ENCODE measurements around the gene NT5DC1.
A peak's percentile ranks its signal among the peaks of the same experiment; 100 is the strongest.

The NT5DC1 gene

GRCh38 chr6:116100419-116101301 is at the start of gene NT5DC1:
Gene NT5DC1, plus strand, starts transcription at chr6:116100853. Its CDS starts 78 bp downstream, at chr6:116100931.
- DNase-seq: peak; percentile 83

DNA sequence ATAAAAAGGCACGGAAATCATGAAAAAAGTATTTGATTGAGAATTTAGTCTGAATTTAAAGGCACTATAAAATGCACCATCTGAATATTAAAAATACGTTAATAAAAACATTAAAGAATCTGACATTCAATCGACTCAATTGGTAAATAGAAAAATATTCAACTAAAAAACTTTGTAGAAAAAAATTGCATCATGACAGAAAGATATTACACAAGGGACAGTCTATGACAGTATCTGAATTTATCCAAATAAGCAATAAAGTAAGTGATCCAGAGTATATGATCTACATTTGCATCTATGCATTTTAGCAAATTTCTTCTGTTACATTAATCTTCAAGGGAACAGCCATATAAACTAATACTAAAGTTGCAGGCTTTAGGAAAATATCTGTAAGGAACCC is 49.4 kb upstream of the NT5DC1 start:
- no peak for DNase-seq

- DNase-seq: no peak
Observed at GRCh38 chr6:116055513-116055912, 45.1 kb upstream of the NT5DC1 start.

GRCh38 chr6:116057766-116058165 is 42.9 kb upstream of the NT5DC1 start:
- DNase-seq: no peak

DNA sequence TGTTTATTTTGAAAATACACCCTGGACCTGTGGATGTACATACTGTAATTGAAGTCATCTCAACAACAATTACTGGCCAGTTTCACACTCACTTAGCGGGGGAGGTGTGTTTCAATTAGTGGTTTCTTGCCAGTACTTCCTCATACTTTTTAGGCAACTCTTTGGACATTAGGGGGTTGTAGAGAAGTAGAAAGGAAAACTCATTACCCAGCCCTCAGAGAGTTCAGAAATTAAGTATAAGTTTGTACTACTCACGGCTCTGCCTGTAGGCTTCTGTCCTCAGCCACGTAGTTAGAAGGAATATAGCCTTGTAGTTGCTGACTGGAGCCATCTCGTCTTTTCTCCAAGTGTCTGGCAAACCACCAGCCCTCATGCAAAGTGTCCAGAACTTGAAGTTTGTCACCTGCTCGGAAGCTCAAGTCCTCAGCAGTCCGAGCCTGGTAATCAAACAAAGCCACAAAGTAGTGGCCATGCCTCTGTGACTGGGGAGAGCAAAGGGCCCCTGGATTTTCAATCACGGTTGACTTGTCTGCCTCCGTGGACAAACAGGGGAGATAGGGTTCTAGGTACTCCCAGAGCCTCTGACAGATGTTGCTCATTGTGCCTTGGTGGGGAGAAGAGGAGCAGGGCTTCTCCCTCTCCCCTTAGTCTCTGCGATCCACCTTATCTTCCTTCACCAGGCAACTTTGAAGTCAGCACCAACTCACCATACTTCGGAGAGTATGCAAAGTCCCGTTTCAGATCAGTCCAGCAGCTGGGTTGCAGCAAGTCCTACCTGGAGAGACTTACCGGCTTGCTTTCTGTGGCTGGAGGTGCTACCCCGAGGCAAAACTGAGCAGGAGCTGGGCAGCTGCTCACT is 40.7 kb upstream of the NT5DC1 start:
- DNase-seq: no peak

DNA sequence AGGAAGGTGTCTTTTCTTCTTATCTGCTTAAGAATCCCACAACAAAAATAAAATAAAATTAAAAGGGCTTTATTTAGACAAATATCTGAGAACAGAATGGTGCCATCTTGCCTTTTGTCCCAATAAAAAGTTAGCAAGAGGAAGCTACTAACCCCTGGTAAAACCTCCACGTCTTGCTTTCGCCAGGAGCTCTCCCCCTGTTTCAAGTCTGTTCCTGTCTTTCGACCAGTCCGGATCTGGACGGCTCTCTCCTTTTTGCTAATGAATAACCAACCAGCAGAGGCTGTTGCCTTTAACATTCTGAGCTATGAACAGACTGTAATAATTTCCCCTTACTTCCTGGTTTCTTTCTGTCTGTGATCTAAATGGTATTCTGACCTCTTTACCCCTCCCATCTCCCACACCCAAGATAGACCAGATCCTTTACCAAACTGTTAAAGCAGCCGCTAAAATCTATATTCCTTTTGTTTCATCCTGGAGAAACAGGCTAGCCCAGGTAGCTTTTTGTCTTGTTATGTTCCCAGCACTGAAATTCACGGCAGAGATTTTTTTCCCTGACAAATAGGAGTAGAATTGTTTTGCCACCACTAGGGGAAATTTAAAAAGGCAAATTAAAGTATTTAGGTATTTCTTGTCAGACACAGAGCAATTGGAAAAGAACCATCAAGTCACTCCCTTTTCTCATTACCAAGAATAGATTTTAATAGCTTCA is 39.9 kb upstream of the NT5DC1 start, which contains the start of gene FRK:
TSS of gene FRK (minus strand) at position 320 of the 712 bp plus-strand sequence. CDS start 580 bp downstream, outside the sequence.
- no peak for DNase-seq

DNA sequence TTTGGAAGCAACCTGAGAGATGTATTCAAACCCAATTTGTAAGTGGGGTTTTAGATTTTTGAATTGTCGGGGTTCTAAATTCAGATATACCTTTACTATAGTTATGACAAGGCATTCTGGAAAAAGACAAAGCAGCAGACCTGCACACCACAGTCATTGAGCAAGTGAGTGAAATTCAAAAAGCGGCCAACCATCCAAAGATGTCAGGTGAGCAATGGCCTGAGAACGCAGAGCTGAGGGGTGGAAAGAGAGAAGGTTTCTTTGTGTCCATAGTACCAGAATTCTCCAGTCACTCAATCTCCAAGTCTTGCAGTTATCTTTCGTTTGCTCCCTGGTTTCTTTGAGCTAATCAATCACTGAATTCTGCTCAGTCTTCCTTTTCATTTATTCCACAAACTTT is 38.2 kb upstream of the NT5DC1 start:
- DNase-seq: no peak

DNA sequence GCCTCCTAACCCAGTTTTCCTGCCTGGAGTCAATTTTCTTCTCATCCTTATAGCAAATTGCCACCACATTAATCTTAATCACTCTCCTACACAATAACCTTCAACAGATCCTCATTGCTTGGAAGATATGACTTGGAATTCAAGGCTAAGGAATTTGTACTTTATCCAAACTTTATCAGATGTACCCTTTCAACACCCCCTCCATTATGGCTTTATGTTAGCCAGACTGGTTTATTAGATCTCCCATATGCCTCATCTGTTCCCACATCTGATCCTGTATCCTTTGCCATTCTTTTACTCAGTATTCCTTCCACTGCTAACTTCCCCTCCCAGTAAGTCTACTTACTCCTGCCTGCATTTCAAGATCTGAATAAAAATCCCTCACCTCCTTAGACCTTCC is 36.0 kb upstream of the NT5DC1 start:
- no peak for DNase-seq

GRCh38 chr6:116066789-116067188 is 33.9 kb upstream of the NT5DC1 start:
- DNase-seq: no peak

- DNase-seq: no peak
Observed at GRCh38 chr6:116070101-116070500, 30.6 kb upstream of the NT5DC1 start.

DNA sequence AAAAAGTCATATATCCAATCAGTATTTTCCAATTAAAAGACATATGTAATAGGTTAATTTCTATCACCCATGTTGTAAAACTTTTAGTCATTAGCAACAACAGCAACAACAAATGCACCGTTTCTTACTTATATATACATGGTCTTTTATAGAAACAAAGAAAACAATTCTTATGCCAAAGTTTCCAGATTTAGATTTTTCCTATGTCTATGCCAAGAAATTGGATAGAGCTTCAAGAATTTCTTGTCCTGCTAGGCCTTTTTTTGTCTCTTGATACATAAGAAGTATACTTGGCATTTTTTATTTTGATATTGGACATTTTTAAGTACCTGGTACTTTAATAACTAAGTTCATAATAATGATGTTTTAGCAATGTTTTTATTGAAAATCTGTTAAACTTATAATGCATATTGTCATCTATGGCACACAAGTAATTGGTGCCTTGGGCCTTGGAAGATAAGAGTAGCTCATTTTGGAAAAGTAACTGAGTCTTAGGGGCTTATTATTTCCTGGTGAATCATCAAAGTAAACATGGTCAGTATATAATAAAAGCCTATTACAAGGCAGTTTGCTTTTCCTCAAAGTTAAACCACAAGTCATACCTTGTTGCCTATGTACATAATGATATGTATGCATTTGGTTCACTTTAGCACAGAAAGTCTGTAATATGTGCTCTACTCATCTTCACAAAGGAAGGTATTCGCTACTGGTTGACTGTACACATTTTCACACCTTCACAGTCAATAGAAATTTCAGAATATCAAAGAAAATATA is 29.9 kb upstream of the NT5DC1 start:
- no peak for DNase-seq

- no peak for DNase-seq
Observed at GRCh38 chr6:116072368-116072767, 28.3 kb upstream of the NT5DC1 start.

GRCh38 chr6:116073765-116074440 is 26.8 kb upstream of the NT5DC1 start:
- no peak for DNase-seq

- DNase-seq: no peak
Observed at GRCh38 chr6:116074732-116075390, 25.8 kb upstream of the NT5DC1 start.

GRCh38 chr6:116078522-116078921 is 22.1 kb upstream of the NT5DC1 start:
- DNase-seq: no peak

DNA sequence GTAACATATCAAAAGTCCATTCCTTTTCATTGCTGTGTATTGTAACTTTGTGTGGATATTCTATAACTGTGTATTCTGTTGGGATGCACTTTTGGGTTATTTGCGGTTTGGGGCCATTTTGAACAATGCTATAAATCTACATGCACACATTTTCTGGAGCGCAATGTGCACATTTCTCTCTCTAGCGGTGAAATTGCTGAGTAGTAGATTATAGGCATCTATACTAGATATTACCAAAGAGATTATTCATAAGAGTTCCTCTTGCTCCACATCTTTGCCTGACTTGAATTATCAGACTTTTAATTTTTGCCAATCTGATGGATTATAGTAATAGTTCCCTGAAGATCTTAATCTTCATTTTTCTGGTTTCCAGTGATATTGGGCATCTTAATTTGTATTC is 21.7 kb upstream of the NT5DC1 start:
- no peak for DNase-seq

GRCh38 chr6:116083052-116083451 is 17.6 kb upstream of the NT5DC1 start:
- no peak for DNase-seq

DNA sequence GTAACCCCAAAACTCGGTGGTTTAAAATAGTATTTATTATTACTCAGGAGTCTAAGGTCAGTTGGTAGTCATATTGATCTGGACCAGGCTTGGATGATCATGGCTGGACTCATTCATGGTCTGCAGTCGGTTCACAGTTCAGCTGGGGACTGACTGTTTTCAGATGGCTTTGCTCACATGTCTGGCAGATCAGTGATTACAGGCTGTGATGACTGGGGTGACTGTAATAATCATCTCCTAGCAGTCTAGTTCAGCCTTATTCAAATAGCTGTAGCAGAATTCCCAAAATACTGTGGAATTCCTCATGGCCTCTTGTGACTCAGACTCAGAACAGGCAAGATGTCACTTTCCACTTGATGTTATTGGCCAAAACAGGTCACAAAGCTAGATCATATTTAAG is 16.4 kb upstream of the NT5DC1 start:
- no peak for DNase-seq

DNA sequence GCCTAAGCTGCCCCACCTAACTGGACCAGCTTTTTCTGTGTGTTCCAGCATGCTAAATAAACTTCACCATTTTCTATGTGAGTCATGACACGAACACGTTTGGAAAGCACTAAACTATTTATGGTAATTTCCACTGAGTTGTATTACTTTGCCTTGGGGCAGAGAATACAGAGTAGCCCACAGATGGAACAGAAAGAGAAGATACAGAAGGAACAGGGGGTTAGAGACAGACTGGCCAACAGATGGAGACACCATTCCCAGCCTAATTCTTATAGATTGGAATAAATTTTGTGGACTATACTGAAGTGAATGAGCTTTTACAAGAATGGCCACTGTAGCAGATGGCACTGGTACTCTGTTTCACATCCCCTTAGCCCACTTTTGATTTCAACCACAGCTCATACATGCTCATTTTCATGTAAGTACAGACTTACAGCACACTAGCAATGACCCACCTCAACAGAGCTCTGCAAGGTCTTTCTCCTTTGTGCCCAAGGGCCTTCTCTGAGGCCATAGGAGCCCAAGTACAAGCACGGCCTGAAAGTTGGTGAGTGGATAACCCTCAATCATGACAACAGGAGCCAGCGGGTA is 13.1 kb upstream of the NT5DC1 start:
- no peak for DNase-seq

DNA sequence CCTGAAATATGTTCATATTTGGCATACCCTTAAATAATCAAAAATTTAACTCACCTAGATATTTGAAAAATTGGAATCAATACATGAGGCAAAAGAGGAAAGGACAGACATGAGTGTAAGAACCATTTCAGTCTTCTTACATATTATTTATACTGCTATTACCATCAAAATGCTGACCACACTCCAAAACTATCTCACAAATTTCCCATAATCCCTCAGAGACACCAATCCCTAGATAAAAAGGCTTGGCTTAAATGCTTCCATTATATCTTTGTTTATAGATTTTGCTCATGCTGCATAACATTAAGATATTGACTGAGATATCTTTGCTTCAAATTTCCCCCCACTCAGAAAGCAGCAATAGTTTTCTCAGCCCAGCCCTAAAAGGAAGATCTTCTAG is 11.7 kb upstream of the NT5DC1 start:
- DNase-seq: no peak

DNA sequence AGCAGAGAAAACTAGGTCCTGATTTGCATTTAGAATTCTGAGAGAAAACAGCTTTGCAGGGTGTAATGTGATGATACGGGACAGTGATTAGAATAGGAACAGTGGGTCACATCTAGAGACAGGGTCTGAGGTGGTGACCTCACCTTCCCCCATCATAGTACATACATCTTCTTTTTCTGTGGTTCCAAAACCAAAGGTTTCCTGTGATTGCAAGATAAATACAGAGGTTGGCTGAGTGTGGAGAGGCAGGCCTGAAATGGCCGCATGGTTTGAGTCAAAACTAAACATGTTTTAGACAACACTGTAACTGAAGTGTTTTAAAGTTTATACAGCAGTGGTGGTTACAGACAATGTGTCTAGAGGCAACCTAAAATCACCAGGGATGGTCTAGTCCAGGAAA is 10.4 kb upstream of the NT5DC1 start:
- DNase-seq: no peak
